MCF 10A (cell line): ENCODE results near the gene LIAS. TPM values are rescaled to one million over a fixed set of nuclear protein-coding genes. Genes with fewer than 3 reads are reported as not detected.
A peak's percentile ranks its signal among the peaks of the same experiment; 100 is the strongest.
"Not testable (repeated sequence)": the region's sequence is repeated elsewhere in the genome, so short reads cannot be mapped to it uniquely, and the experiment has no call there.

Source experiments
- BruUV-seq: library from RNA; stranded (reverse); fragments of 400-500 nt; replicated peaks from 2 replicates; lab custom pipeline; 2021; lab: Mats Ljungman, UMichigan
- CTCF ChIA-PET: fragments of 300-600 bp; sonication (Branson Sonifier 250); formaldehyde crosslinking; extraction: SDS; loops from one replicate; lab custom pipeline; 2021; ENCODE audit warnings: antibody characterized with exemption, inconsistent platforms; lab: Yijun Ruan, JAX
- POLR2A ChIA-PET: fragments of 300-600, 350-650 bp; sonication (Branson Sonifier 250); formaldehyde crosslinking; extraction: SDS; loops from one replicate; lab custom pipeline; 2020; ENCODE audit warnings: antibody characterized with exemption, inconsistent platforms; lab: Yijun Ruan, JAX
- DNase-seq: peaks from one replicate; pipeline ENCODE4 v3.0.0-alpha.2; 2018; ENCODE audit not compliant: unreplicated experiment
- H3K27ac Mint-ChIP-seq: one replicate; pipeline ENCODE4 v1.8.0; 2022; ENCODE audit warnings: mild to moderate bottlenecking, low read depth, mixed read lengths; ENCODE audit not compliant: unreplicated experiment
- H3K27me3 Mint-ChIP-seq: one replicate; pipeline ENCODE4 v1.8.0; 2022; ENCODE audit warnings: mixed read lengths; ENCODE audit not compliant: insufficient read depth, unreplicated experiment
- H3K36me3 Mint-ChIP-seq: one replicate; pipeline ENCODE4 v1.8.0; 2022; ENCODE audit warnings: mild to moderate bottlenecking, moderate library complexity, mixed read lengths; ENCODE audit not compliant: insufficient read depth, unreplicated experiment
- H3K4me1 Mint-ChIP-seq: one replicate; pipeline ENCODE4 v1.8.0; 2022; ENCODE audit warnings: mixed read lengths; ENCODE audit not compliant: insufficient read depth, unreplicated experiment
- H3K4me3 Mint-ChIP-seq: one replicate; pipeline ENCODE4 v1.8.0; 2022; ENCODE audit warnings: mild to moderate bottlenecking, moderate library complexity, mixed read lengths; ENCODE audit not compliant: unreplicated experiment
- H3K9me3 Mint-ChIP-seq: one replicate; pipeline ENCODE4 v1.8.0; 2022; ENCODE audit warnings: mixed read lengths; ENCODE audit not compliant: unreplicated experiment
- CTCF ChIP-seq: fragments of 200-600 bp; IDR thresholded peaks from one replicate; pipeline ENCODE4 v1.8.0; 2022; ENCODE audit warnings: antibody characterized with exemption, mild to moderate bottlenecking; ENCODE audit not compliant: unreplicated experiment
- intact Hi-C: fragments of 100-400 bp; cut with micrococcal nuclease; formaldehyde crosslinking; loops from 2 replicates; pipeline ENCODE4 v1.14.1; 2022
- total RNA-seq: library from RNA; stranded (reverse); gene quantifications from 2 replicates; pipeline ENCODE4 v1.2.3, GENCODE V29; 2022

Gene LIAS
- total RNA-seq, 1 experiment from 2014 or later: 24.6 TPM

DNA sequence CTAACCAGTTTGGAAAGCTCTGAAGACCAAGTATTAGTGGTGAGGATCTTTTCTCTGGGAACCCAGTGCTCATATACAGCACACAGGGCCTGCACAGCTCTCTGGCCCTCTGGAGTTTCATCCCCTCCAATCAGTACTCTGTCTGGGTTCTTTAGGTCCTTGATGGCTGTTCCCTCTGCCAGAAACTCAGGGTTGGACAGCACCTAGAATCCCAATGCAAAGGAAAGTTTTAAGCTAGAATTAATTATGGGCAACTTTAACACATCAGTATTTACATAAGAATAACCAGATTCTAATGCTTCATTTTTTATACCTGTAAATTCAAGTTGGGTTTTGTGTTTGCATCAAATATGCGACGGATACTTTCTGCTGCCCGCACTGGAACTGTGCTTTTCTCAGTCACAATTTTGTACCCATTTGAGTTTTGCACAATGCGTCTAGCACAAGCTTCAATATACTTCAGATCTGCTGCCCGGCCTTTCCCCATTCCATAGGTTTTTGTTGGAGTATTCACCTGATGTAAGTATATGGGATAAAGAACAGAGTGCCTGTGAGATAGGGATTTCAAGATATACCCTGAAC, 51.6 kb downstream of the LIAS start:
- H3K27ac Mint-ChIP-seq: no peak overlapping the region
- no peak overlapping the region for H3K4me3 Mint-ChIP-seq
- ChIA-PET POLR2A (interaction anchor here (0.6 to 2.0 kb wide), 6 partner anchors 14 to 50 kb away, joined by 3 to 8 read pairs (median 4); partner anchors contain the start of gene UGDH), CTCF (interaction anchor here (0.6 to 1.9 kb wide), 2 partner anchors 42 to 58 kb away, joined by 6 read pairs; no protein-coding TSS in a partner anchor)
- no peaks in the 10 kb centered on the region for H3K9me3 Mint-ChIP-seq
- DNase-seq: no peak
- peaks cover 67% of the 10 kb centered on the region for H3K36me3 Mint-ChIP-seq
- H3K27me3 Mint-ChIP-seq: no peaks in the 10 kb centered on the region
- intact Hi-C loops: no loop called here
- BruUV-seq: TSS peak; percentile 49
- no peak for TF ChIP-seq CTCF
- no peaks in the 10 kb centered on the region for H3K4me1 Mint-ChIP-seq

- intact Hi-C loops, BruUV-seq, H3K27me3 Mint-ChIP-seq, H3K27ac Mint-ChIP-seq, H3K4me3 Mint-ChIP-seq, DNase-seq, H3K9me3 Mint-ChIP-seq, H3K4me1 Mint-ChIP-seq, CTCF ChIA-PET: not testable (repeated sequence)
- H3K36me3 Mint-ChIP-seq: peaks cover 46% of the 10 kb centered on the region
- POLR2A ChIA-PET: interaction anchor here (1.2 kb wide), 2 partner anchors 12 to 13 kb away, joined by 4 read pairs; partner anchors contain the start of gene UGDH
Observed at GRCh38 chr4:39514266-39514665, 55.4 kb downstream of the LIAS start.

- ChIA-PET CTCF (no interaction called here), POLR2A (interaction anchor here (1.0 to 1.2 kb wide), 3 partner anchors 11 to 18 kb away, joined by 4 read pairs; partner anchors contain the start of gene UGDH)
- no peaks in the 10 kb centered on the region for H3K4me1 Mint-ChIP-seq
- H3K27me3 Mint-ChIP-seq: no peaks in the 10 kb centered on the region
- DNase-seq: peak; percentile 80
- no peaks in the 10 kb centered on the region for H3K9me3 Mint-ChIP-seq
- no peak for TF ChIP-seq CTCF
- peaks cover 39% of the 10 kb centered on the region for H3K36me3 Mint-ChIP-seq
- intact Hi-C loops: no loop called here
- no peak overlapping the region for H3K4me3 Mint-ChIP-seq
- BruUV-seq: no TSS peak
- H3K27ac Mint-ChIP-seq: no peak overlapping the region
Observed at GRCh38 chr4:39514888-39515401, 56.1 kb downstream of the LIAS start.

- peaks cover 32% of the 10 kb centered on the region for H3K36me3 Mint-ChIP-seq
- POLR2A ChIA-PET: interaction anchor here (1.0 to 1.2 kb wide), 2 partner anchors 10 to 18 kb away, joined by 4 read pairs; no protein-coding TSS in a partner anchor
Observed at GRCh38 chr4:39515669-39516401, 57.0 kb downstream of the LIAS start.

More at GRCh38 chr4:39515669-39516401, 57.0 kb downstream of the LIAS start:
- intact Hi-C loops, H3K4me1 Mint-ChIP-seq, H3K9me3 Mint-ChIP-seq, BruUV-seq, H3K4me3 Mint-ChIP-seq, H3K27me3 Mint-ChIP-seq, CTCF ChIA-PET, DNase-seq, H3K27ac Mint-ChIP-seq: not testable (repeated sequence)
